ENCODE results near the gene TMC1.

Gene TMC1

DNA sequence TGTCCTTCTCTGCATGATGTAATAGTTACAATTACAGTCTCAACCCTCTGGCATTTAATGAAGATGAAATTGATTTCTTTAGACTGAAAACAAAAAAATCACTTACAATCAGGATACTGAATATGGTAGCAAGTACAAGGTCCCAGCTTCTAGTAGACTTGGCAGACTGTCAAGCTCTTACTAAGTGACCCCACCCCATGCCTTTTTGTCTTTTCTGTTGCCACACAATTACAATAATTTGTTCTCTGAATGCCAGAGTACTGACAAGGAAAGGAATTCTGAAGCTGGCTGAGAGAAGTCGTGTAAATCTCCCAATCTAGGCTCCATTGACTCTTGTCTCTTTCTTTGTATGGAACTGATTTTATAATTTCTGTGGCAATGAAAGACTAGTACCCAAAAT lies 154.2 kb downstream of the TMC1 start:
- H3K27me3 ChIP-seq (ENCODE audit: low read depth, low read length): 0 out of 2 replicates have a peak, but pooled peaks cover 3% of the 10 kb centered on the region
- H4K20me1 ChIP-seq (ENCODE audit: insufficient read depth, low read length): no peaks in the 10 kb centered on the region
- H3K4me1 ChIP-seq (ENCODE audit: low read length): no peaks in the 10 kb centered on the region
- H3K36me3 ChIP-seq (replicated peaks; ENCODE audit: low read depth, low read length): no peaks in the 10 kb centered on the region
- no peak overlapping the region for H3K27ac ChIP-seq (ENCODE audit: low read length)
- no peak overlapping the region for H3K4me3 ChIP-seq (ENCODE audit: low read length)
- H3K79me2 ChIP-seq (ENCODE audit: low read length): no peaks in the 10 kb centered on the region
- H3K4me2 ChIP-seq (ENCODE audit: low read length): no peak overlapping the region
- H3K9me3 ChIP-seq (ENCODE audit: insufficient read depth, low read length): no peaks in the 10 kb centered on the region
- H3K9ac ChIP-seq (ENCODE audit: low read length): no peak overlapping the region
- H2AFZ ChIP-seq (ENCODE audit: low read depth, low read length): no peak overlapping the region
- TF ChIP-seq CTCF (IDR thresholded peaks at IDR 0.05; ENCODE audit: low read depth, low read length) (no peak), EZH2phosphoT487 (IDR thresholded peaks at IDR 0.05; ENCODE audit: low read depth) (no peak)

GRCh38 chr9:72680593-72681282 lies 159.3 kb downstream of the TMC1 start:
- Histone ChIP-seq H3K4me3 (ENCODE audit: low read length) (no peak overlapping the region), H3K4me1 (ENCODE audit: low read length) (no peaks in the 10 kb centered on the region), H4K20me1 (ENCODE audit: insufficient read depth, low read length) (no peaks in the 10 kb centered on the region), H3K27ac (ENCODE audit: low read length) (no peak overlapping the region), H3K9ac (ENCODE audit: low read length) (no peak overlapping the region), H3K36me3 (replicated peaks; ENCODE audit: low read depth, low read length) (no peaks in the 10 kb centered on the region), H2AFZ (ENCODE audit: low read depth, low read length) (no peak overlapping the region), H3K4me2 (ENCODE audit: low read length) (no peak overlapping the region), H3K27me3 (ENCODE audit: low read depth, low read length) (no peaks in the 10 kb centered on the region), H3K79me2 (ENCODE audit: low read length) (no peaks in the 10 kb centered on the region), H3K9me3 (ENCODE audit: insufficient read depth, low read length) (no peaks in the 10 kb centered on the region)
- TF ChIP-seq EZH2phosphoT487 (IDR thresholded peaks at IDR 0.05; ENCODE audit: low read depth) (no peak), CTCF (IDR thresholded peaks at IDR 0.05; ENCODE audit: low read depth, low read length) (no peak)

- Histone ChIP-seq H3K4me2 (ENCODE audit: low read length) (no peak overlapping the region), H3K4me1 (ENCODE audit: low read length) (no peaks in the 10 kb centered on the region), H3K4me3 (ENCODE audit: low read length) (no peak overlapping the region), H3K9me3 (ENCODE audit: insufficient read depth, low read length) (no peaks in the 10 kb centered on the region), H3K27ac (ENCODE audit: low read length) (no peak overlapping the region), H2AFZ (ENCODE audit: low read depth, low read length) (no peak overlapping the region), H4K20me1 (ENCODE audit: insufficient read depth, low read length) (no peaks in the 10 kb centered on the region), H3K9ac (ENCODE audit: low read length) (no peak overlapping the region), H3K36me3 (replicated peaks; ENCODE audit: low read depth, low read length) (no peaks in the 10 kb centered on the region), H3K27me3 (ENCODE audit: low read depth, low read length) (no peaks in the 10 kb centered on the region), H3K79me2 (ENCODE audit: low read length) (no peaks in the 10 kb centered on the region)
- no peak for TF ChIP-seq CTCF (IDR thresholded peaks at IDR 0.05; ENCODE audit: low read depth, low read length)
- TF ChIP-seq EZH2phosphoT487 (IDR thresholded peaks at IDR 0.05; ENCODE audit: low read depth): no peak
Observed at GRCh38 chr9:72681283-72681630, 159.8 kb downstream of the TMC1 start.

DNA sequence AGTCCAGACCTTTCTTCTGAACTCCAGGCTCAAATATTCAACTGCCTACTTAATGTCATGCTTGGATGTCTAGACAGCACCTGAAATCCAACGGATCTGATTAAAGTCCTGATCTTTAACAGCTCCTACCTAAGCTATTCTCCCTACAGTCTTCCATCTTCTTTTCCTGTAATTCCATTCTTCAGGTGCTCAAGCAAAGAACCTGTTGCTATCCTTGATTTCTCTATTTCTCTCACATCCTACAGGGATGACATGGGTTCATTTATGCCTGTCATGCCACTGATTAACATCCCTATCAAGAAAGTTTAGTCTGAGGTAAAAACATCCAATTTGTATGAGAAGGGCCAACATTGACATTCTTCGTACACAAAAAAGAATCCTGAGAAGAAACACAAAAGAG lies 163.2 kb downstream of the TMC1 start:
- Histone ChIP-seq H3K4me3 (ENCODE audit: low read length) (no peak overlapping the region), H2AFZ (ENCODE audit: low read depth, low read length) (no peak overlapping the region), H3K27me3 (ENCODE audit: low read depth, low read length) (no peaks in the 10 kb centered on the region), H3K4me1 (ENCODE audit: low read length) (no peaks in the 10 kb centered on the region), H3K9ac (ENCODE audit: low read length) (no peak overlapping the region), H3K79me2 (ENCODE audit: low read length) (no peaks in the 10 kb centered on the region), H4K20me1 (ENCODE audit: insufficient read depth, low read length) (no peaks in the 10 kb centered on the region), H3K36me3 (replicated peaks; ENCODE audit: low read depth, low read length) (no peaks in the 10 kb centered on the region), H3K27ac (ENCODE audit: low read length) (no peak overlapping the region), H3K4me2 (ENCODE audit: low read length) (no peak overlapping the region), H3K9me3 (ENCODE audit: insufficient read depth, low read length) (no peaks in the 10 kb centered on the region)
- TF ChIP-seq EZH2phosphoT487 (IDR thresholded peaks at IDR 0.05; ENCODE audit: low read depth): no peak
- TF ChIP-seq CTCF (IDR thresholded peaks at IDR 0.05; ENCODE audit: low read depth, low read length): no peak

All from OCI-LY3 (cell line).